Measurements from ENCODE around the gene RIN2.
"Not testable (repeated sequence)": the region's sequence is repeated elsewhere in the genome, so short reads cannot be mapped to it uniquely, and the experiment has no call there.

The RIN2 gene

GRCh38 chr20:19793716-19794115 is 35.7 kb downstream of the RIN2 start:
- no peak for DNase-seq

GRCh38 chr20:19794941-19795340 is 36.9 kb downstream of the RIN2 start:
- no peak for DNase-seq

- no peak for DNase-seq
Measured at GRCh38 chr20:19799325-19799724, 41.3 kb downstream of the RIN2 start.

- no peak for DNase-seq
Measured at GRCh38 chr20:19802099-19802491, 44.0 kb downstream of the RIN2 start.

- DNase-seq, result no peak
Measured at GRCh38 chr20:19802492-19803158, 44.6 kb downstream of the RIN2 start.

- DNase-seq, result not testable (repeated sequence)
Measured at GRCh38 chr20:19806276-19806675, 48.2 kb downstream of the RIN2 start.

- DNase-seq, result no peak
Measured at GRCh38 chr20:19806806-19807190, 48.7 kb downstream of the RIN2 start.

GRCh38 chr20:19807191-19807945 is 49.3 kb downstream of the RIN2 start:
- DNase-seq, result no peak
